ENCODE measurements around the gene MED29. TPM values are rescaled to one million over a fixed set of nuclear protein-coding genes. Genes with fewer than 3 reads are reported as not detected.

Gene MED29
- total RNA-seq, 1 experiment from 2014 or later = 42.9 TPM

DNA sequence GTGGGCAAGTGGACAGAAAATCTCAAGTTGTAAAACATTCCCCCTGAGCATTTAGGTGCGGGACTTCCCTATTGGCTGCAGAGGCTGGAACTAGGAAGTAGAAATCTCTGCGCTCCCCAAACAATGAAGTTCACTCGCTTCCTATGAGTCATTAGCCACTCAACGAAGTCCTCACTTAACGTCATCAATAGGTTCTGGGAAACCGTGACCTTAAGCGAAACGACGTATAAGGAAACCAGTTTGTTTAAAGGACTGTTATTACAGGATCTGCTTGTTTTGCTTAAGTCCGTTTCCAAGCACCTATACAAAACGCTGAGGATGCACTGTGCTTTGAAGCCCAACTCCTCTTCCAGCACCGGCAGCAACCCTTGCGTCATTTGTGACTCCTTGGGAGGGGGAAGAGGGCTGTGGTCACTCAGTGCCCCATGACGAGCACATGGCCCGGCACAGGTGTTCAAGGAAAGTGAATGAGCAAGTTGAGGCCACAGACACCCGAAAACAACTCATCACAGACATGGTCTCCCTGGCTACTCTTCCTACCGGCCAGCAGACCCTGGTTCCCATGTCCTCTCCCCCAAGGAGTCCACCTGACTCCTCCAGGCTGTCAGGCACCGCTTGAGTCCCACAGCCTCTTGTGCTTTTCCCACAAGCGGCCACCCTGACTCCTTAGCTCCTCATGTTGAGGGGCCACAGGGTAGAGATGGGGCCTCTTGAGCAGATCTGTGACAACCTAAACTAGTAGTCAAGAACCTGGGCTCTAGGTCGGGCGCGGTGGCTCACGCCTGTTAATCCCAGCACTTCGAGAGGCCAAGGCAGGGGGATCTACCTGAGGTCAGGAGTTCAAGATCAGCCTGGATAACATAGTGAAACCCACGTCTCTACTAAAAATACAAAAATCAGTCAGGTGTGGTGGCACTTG lies 39.8 kb downstream of the MED29 start (continued):
- TF ChIP-seq KAT7 (CRISPR knock-in tag; IDR thresholded peaks at IDR 0.05; ENCODE audit: borderline replicate concordance) (no peak), ZNF416 (CRISPR knock-in tag; IDR thresholded peaks at IDR 0.05) (no peak), CBFB (CRISPR knock-in tag; IDR thresholded peaks at IDR 0.05; ENCODE audit: low read depth) (no peak), ELF4 (CRISPR knock-in tag; IDR thresholded peaks at IDR 0.05; ENCODE audit: low read depth) (no peak), IRF2 (CRISPR knock-in tag; IDR thresholded peaks at IDR 0.05; ENCODE audit: borderline replicate concordance, low read depth) (no peak), NR1H2 (CRISPR knock-in tag; IDR thresholded peaks at IDR 0.05) (no peak), ATF1 (CRISPR knock-in tag; IDR thresholded peaks at IDR 0.05) (no peak), GABPB1 (CRISPR knock-in tag; IDR thresholded peaks at IDR 0.05) (peak; percentile 67)
- TF ChIP-seq, protein P1, sequence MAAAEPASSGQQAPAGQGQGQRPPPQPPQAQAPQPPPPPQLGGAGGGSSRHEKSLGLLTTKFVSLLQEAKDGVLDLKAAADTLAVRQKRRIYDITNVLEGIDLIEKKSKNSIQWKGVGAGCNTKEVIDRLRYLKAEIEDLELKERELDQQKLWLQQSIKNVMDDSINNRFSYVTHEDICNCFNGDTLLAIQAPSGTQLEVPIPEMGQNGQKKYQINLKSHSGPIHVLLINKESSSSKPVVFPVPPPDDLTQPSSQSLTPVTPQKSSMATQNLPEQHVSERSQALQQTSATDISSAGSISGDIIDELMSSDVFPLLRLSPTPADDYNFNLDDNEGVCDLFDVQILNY (CRISPR knock-in tag; IDR thresholded peaks at IDR 0.05) = no peak
- TF ChIP-seq, protein P2, sequence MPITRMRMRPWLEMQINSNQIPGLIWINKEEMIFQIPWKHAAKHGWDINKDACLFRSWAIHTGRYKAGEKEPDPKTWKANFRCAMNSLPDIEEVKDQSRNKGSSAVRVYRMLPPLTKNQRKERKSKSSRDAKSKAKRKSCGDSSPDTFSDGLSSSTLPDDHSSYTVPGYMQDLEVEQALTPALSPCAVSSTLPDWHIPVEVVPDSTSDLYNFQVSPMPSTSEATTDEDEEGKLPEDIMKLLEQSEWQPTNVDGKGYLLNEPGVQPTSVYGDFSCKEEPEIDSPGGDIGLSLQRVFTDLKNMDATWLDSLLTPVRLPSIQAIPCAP (CRISPR knock-in tag; IDR thresholded peaks at IDR 0.05) = no peak
- TF ChIP-seq, protein P3, sequence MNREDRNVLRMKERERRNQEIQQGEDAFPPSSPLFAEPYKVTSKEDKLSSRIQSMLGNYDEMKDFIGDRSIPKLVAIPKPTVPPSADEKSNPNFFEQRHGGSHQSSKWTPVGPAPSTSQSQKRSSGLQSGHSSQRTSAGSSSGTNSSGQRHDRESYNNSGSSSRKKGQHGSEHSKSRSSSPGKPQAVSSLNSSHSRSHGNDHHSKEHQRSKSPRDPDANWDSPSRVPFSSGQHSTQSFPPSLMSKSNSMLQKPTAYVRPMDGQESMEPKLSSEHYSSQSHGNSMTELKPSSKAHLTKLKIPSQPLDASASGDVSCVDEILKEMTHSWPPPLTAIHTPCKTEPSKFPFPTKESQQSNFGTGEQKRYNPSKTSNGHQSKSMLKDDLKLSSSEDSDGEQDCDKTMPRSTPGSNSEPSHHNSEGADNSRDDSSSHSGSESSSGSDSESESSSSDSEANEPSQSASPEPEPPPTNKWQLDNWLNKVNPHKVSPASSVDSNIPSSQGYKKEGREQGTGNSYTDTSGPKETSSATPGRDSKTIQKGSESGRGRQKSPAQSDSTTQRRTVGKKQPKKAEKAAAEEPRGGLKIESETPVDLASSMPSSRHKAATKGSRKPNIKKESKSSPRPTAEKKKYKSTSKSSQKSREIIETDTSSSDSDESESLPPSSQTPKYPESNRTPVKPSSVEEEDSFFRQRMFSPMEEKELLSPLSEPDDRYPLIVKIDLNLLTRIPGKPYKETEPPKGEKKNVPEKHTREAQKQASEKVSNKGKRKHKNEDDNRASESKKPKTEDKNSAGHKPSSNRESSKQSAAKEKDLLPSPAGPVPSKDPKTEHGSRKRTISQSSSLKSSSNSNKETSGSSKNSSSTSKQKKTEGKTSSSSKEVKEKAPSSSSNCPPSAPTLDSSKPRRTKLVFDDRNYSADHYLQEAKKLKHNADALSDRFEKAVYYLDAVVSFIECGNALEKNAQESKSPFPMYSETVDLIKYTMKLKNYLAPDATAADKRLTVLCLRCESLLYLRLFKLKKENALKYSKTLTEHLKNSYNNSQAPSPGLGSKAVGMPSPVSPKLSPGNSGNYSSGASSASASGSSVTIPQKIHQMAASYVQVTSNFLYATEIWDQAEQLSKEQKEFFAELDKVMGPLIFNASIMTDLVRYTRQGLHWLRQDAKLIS (CRISPR knock-in tag; IDR thresholded peaks at IDR 0.05; ENCODE audit: borderline replicate concordance) = no peak
- TF ChIP-seq, protein P4, sequence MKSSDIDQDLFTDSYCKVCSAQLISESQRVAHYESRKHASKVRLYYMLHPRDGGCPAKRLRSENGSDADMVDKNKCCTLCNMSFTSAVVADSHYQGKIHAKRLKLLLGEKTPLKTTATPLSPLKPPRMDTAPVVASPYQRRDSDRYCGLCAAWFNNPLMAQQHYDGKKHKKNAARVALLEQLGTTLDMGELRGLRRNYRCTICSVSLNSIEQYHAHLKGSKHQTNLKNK (CRISPR knock-in tag; IDR thresholded peaks at IDR 0.05) = no peak
- TF ChIP-seq, protein P5, sequence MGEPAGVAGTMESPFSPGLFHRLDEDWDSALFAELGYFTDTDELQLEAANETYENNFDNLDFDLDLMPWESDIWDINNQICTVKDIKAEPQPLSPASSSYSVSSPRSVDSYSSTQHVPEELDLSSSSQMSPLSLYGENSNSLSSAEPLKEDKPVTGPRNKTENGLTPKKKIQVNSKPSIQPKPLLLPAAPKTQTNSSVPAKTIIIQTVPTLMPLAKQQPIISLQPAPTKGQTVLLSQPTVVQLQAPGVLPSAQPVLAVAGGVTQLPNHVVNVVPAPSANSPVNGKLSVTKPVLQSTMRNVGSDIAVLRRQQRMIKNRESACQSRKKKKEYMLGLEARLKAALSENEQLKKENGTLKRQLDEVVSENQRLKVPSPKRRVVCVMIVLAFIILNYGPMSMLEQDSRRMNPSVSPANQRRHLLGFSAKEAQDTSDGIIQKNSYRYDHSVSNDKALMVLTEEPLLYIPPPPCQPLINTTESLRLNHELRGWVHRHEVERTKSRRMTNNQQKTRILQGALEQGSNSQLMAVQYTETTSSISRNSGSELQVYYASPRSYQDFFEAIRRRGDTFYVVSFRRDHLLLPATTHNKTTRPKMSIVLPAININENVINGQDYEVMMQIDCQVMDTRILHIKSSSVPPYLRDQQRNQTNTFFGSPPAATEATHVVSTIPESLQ (CRISPR knock-in tag; IDR thresholded peaks at IDR 0.05) = no peak

DNA sequence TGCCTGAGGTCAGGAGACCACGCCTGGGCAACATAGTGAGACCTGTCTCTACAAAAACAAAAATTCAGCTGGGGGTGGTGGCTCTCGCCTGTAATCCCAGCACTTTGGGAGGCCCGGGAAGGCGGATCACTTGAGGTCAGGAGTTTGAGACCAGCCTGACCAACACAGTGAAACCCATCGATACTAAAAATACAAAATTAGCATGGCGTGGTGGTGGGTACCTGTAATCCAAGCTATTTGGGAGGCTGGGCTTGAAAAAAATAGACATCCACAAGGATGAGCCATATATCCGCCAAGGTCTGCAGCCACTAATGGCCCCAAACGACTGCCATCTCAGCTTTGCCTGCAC lies 41.5 kb downstream of the MED29 start:
- TF ChIP-seq, protein P6, sequence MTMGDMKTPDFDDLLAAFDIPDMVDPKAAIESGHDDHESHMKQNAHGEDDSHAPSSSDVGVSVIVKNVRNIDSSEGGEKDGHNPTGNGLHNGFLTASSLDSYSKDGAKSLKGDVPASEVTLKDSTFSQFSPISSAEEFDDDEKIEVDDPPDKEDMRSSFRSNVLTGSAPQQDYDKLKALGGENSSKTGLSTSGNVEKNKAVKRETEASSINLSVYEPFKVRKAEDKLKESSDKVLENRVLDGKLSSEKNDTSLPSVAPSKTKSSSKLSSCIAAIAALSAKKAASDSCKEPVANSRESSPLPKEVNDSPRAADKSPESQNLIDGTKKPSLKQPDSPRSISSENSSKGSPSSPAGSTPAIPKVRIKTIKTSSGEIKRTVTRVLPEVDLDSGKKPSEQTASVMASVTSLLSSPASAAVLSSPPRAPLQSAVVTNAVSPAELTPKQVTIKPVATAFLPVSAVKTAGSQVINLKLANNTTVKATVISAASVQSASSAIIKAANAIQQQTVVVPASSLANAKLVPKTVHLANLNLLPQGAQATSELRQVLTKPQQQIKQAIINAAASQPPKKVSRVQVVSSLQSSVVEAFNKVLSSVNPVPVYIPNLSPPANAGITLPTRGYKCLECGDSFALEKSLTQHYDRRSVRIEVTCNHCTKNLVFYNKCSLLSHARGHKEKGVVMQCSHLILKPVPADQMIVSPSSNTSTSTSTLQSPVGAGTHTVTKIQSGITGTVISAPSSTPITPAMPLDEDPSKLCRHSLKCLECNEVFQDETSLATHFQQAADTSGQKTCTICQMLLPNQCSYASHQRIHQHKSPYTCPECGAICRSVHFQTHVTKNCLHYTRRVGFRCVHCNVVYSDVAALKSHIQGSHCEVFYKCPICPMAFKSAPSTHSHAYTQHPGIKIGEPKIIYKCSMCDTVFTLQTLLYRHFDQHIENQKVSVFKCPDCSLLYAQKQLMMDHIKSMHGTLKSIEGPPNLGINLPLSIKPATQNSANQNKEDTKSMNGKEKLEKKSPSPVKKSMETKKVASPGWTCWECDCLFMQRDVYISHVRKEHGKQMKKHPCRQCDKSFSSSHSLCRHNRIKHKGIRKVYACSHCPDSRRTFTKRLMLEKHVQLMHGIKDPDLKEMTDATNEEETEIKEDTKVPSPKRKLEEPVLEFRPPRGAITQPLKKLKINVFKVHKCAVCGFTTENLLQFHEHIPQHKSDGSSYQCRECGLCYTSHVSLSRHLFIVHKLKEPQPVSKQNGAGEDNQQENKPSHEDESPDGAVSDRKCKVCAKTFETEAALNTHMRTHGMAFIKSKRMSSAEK (CRISPR knock-in tag; IDR thresholded peaks at IDR 0.05; ENCODE audit: borderline replicate concordance) = peak; percentile 60; the same call in 1 of the 2 replicates
- TF ChIP-seq ZNF416 (CRISPR knock-in tag; IDR thresholded peaks at IDR 0.05) (0 out of 2 replicates have a peak, but pooled peaks have one; percentile 17), TP53 (CRISPR knock-in tag; IDR thresholded peaks at IDR 0.05) (no peak), FOXP1 (CRISPR knock-in tag; IDR thresholded peaks at IDR 0.05; ENCODE audit: borderline replicate concordance) (no peak)
- TF ChIP-seq, protein P7, sequence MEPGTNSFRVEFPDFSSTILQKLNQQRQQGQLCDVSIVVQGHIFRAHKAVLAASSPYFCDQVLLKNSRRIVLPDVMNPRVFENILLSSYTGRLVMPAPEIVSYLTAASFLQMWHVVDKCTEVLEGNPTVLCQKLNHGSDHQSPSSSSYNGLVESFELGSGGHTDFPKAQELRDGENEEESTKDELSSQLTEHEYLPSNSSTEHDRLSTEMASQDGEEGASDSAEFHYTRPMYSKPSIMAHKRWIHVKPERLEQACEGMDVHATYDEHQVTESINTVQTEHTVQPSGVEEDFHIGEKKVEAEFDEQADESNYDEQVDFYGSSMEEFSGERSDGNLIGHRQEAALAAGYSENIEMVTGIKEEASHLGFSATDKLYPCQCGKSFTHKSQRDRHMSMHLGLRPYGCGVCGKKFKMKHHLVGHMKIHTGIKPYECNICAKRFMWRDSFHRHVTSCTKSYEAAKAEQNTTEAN (CRISPR knock-in tag; IDR thresholded peaks at IDR 0.05) = no peak
- TF ChIP-seq, protein P8, sequence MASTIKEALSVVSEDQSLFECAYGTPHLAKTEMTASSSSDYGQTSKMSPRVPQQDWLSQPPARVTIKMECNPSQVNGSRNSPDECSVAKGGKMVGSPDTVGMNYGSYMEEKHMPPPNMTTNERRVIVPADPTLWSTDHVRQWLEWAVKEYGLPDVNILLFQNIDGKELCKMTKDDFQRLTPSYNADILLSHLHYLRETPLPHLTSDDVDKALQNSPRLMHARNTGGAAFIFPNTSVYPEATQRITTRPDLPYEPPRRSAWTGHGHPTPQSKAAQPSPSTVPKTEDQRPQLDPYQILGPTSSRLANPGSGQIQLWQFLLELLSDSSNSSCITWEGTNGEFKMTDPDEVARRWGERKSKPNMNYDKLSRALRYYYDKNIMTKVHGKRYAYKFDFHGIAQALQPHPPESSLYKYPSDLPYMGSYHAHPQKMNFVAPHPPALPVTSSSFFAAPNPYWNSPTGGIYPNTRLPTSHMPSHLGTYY (CRISPR knock-in tag; IDR thresholded peaks at IDR 0.05) = peak; percentile 76; the same call in 1 of the 2 replicates
- H3K9me3 Mint-ChIP-seq = no peaks in the 10 kb centered on the region
- DNase-seq (ENCODE audit: low spot score) (no peak), ATAC-seq (no peak)
- peaks cover 34% of the 10 kb centered on the region for H3K36me3 Mint-ChIP-seq
- POLR2A ChIA-PET = interaction anchor here (1.0 to 1.3 kb wide), 2 partner anchors 30 to 31 kb away, joined by 3 read pairs; no protein-coding TSS in a partner anchor
- H3K4me3 Mint-ChIP-seq = no peak overlapping the region
- peaks cover 57% of the 10 kb centered on the region for H3K4me1 Mint-ChIP-seq
- CTCF ChIA-PET = no interaction called here
- no peaks in the 10 kb centered on the region for H3K27me3 Mint-ChIP-seq (ENCODE audit: low read depth)
- H3K27ac Mint-ChIP-seq = no peak overlapping the region; the same call in 1 of the 2 replicates

All from WTC11 (cell line).